Effector memory CD4-positive, alpha-beta T cell (primary cell): Measurements from ENCODE around the gene GTF2F1.
"Not testable (repeated sequence)": the region's sequence is repeated elsewhere in the genome, so short reads cannot be mapped to it uniquely, and the experiment has no call there.

Experiments
- DNase-seq, 3 donors: peaks; one replicate each; pipeline ENCODE4 v3.0.0-alpha.2; 2020
- H3K27ac ChIP-seq: 2 replicates; pipeline ENCODE4 v1.7.0; 2013; ENCODE audit warnings: mild to moderate bottlenecking, low read length, moderate library complexity; ENCODE audit not compliant: insufficient read depth, poor library complexity, severe bottlenecking
- H3K27me3 ChIP-seq: replicated peaks from 2 replicates; pipeline ENCODE4 v1.7.0; 2013; ENCODE audit warnings: mild to moderate bottlenecking, low read length; ENCODE audit not compliant: insufficient read depth, control insufficient read depth, poor library complexity, severe bottlenecking
- H3K36me3 ChIP-seq: 2 replicates; pipeline ENCODE4 v1.7.0; 2013; ENCODE audit warnings: mild to moderate bottlenecking, low read length, moderate library complexity; ENCODE audit not compliant: control insufficient read depth, insufficient read depth
- H3K4me1 ChIP-seq: 2 replicates; pipeline ENCODE4 v1.7.0; 2013; ENCODE audit warnings: low read length, mild to moderate bottlenecking; ENCODE audit not compliant: control insufficient read depth, insufficient read depth, poor library complexity, severe bottlenecking
- H3K4me3 ChIP-seq: 2 replicates; pipeline ENCODE4 v1.7.0; 2013; ENCODE audit warnings: low read length, low read depth, mild to moderate bottlenecking; ENCODE audit not compliant: insufficient read depth, poor library complexity, severe bottlenecking
- H3K9me3 ChIP-seq: 2 replicates; pipeline ENCODE4 v1.7.0; 2013; ENCODE audit warnings: mild to moderate bottlenecking, low read length, moderate library complexity; ENCODE audit not compliant: control insufficient read depth

GTF2F1 gene

DNA sequence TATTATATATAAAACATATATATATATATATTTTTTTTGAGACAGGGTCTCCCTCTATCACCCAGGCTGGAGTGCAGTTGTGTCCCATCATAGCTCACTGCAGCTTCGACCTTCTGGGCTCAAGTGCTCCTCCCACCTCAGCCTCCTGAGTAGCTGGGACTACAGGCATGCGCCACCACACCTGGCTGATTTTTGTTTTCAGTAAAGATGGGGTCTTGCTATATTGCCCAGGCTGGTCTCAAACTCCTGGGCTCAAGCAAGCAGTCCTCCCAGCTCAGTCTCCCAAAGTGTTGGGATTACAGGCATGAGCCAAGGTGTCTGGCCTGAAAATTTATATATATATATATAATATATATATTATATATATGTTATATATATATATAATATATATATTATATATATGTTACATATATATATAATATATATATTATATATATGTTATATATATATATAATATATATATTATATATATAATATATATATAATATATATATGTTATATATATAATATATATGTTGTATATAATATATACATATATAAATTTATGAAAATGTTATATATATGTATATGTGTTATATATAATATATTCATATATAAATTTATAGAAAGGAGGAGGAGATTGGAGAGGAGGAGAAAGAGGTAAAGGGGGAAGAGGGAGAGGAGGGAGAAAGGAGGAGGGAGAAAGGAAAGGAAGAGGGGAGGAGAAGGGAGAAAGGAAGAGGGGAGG, 35.9 kb upstream of the GTF2F1 start:
- H3K27me3 ChIP-seq, H3K9me3 ChIP-seq, H3K36me3 ChIP-seq, DNase-seq, H3K27ac ChIP-seq, H3K4me3 ChIP-seq, H3K4me1 ChIP-seq: not testable (repeated sequence)

DNA sequence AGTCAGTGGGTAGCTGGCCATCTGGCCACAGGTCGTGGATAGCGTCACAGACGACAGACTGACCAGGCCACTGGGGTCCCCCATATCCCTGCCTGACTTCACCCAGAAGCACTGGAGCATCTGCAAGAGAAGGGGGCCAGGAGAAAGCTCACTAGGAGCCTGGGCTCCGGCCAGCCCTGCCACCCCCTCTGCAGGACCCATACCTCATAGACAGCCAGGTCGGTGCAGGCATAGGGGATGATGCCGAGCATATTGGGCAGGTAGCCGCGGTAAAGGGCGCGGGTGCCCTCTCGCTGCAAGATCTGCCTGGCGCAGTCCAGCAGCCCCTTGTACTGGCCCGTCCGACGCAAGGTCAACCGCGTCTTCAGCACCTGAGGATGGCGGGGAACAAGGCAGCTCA, 34.2 kb upstream of the GTF2F1 start:
- no peak overlapping the region for H3K4me3 ChIP-seq
- no peaks in the 10 kb centered on the region for H3K36me3 ChIP-seq
- DNase-seq: no peak
- H3K27me3 ChIP-seq: no peaks in the 10 kb centered on the region
- peaks cover 17% of the 10 kb centered on the region for H3K4me1 ChIP-seq
- no peaks in the 10 kb centered on the region for H3K9me3 ChIP-seq
- H3K27ac ChIP-seq: no peak overlapping the region

DNA sequence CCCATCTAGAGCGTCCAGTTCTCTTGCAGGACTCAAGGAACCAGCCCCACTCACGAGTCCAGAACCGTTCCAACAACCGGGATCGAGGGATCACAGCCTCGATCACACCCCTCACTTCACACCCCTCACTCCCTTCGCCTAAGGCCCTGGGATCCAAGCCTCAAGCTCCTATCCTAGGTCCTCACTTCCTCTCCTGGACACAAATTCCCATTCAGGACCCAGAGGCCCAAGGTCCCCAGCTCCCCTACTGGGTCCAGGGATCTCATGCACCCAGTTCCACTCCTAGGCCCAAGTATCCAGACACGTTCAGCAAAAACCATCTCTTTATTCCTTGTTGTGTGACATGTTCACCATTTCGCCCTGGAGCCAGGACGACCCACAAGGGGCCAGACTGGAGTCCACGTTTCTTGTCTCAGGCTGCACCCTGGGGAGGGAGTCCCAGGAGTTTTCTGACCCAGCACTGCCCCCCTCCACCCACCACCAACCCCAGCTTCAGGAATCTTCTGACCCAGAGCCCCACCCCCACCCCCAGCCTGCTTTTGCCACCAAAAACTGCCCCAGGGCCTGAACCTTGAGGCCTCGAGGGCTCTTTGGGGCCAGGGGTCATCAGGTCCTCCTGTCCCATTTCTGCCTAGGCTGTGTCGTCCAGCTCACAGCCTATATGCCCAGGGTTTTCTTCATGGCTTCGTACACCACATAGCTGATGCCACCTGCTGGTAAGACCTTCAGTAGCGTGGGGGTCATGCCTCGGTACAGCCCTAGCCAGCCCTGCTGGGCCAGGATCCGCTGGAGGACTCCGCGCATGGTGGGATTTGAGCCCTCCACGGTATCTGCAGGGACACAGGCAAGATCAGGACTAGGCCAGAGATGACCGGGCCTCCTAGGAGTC, 33.0 kb upstream of the GTF2F1 start:
- H3K4me1 ChIP-seq: peaks cover 17% of the 10 kb centered on the region
- no peak for DNase-seq
- no peak overlapping the region for H3K4me3 ChIP-seq

DNA sequence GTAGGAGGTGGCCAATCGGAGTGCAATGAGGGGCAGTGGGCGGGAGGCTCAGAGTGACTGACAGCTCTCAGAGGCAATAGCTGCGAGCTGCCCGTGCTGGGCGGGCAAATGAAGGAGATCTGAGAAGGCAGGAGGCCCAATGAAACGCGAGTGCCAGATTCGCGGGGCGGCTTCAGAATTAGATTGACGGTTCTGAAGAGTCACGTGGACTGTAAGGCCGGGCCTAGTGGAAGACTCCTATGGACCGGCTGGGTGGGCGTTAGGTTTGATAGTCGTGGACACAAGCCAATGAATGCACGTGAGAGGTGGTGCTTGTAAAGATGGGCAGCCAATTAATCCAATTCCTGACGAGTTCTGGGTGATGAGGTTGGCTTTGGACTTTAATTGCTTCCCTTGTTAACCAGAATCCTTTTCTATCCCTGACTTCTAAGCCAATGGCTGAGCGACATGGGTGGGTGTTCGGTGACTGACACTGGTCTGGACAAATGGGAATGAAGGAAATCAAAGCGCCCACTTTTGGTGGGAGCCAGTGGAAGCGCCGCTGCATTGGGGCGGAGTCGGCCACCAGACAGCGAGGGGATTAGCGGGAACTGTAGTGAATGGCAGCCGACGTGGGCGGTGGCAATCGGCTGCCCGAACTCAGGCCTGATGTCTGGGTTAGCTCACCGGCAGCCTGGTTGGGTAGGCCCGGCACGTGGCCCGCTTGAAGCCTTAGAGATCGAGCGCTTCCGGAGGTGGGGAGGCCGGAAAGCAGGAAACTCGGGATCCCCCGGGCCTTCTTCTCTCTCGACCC, 32.2 kb upstream of the GTF2F1 start:
- peak; percentile 98 to 100 (median 99) for DNase-seq
- Histone ChIP-seq H3K9me3 (no peaks in the 10 kb centered on the region), H3K27ac (peak overlapping the region; percentile 65), H3K36me3 (peaks cover 14% of the 10 kb centered on the region), H3K4me1 (peaks cover 17% of the 10 kb centered on the region), H3K4me3 (no peak overlapping the region), H3K27me3 (no peaks in the 10 kb centered on the region)

More for the DNA sequence above, 33.0 kb upstream of the GTF2F1 start:
- Histone ChIP-seq H3K36me3 (peaks cover 6% of the 10 kb centered on the region), H3K27me3 (no peaks in the 10 kb centered on the region), H3K27ac (peak overlapping the region; percentile 65), H3K9me3 (no peaks in the 10 kb centered on the region)

DNA sequence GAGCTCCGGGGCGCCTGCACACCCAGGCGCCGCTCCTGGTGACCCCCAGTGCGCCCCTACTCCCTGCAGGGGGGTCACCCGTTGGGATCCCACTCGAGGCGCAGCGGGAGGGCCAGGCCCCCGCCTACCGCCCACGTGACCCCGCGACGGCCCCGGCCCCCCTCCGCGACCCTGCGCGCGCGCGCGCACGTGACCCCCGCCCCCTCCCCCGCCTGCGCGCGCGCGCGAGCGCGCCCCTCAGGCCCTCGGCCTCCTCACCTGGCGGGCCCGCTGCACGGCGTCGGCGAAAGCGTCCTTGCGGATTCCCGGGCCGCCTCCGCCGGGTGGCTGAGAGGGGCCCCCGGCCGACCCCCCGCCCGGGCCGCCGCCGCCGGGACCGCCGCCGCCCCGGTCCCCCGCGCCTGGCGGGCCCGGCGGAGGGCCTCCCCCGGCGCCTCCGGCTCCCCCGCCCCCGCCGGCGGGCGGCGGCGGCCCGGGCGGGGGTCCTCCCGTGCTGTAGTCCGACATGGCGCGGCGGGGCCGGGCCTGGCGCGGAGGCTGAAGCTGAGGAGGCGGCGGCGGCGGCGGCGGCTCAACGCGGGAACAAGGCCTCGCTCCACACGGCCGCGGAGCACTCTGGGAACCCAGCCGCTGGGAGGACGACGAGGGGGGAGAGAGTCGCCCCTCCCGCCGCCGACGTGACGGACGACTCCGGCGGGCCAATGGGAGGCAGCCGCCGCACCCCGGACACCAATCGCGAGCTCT, 31.4 kb upstream of the GTF2F1 start, which contains the start of gene KHSRP:
KHSRP (minus strand) TSS at position 617 of the 744 bp plus-strand sequence; CDS start at position 507, 110 bp downstream.
- peaks cover 22% of the 10 kb centered on the region for H3K36me3 ChIP-seq
- peak within 1 kb of the TSS; percentile 51 for H3K4me3 ChIP-seq
- peak within 1 kb of the TSS; percentile 65 for H3K27ac ChIP-seq
- peaks cover 17% of the 10 kb centered on the region for H3K4me1 ChIP-seq
- no peaks in the 10 kb centered on the region for H3K27me3 ChIP-seq
- peak in 1 of 3 donors; percentile 13 for DNase-seq
- H3K9me3 ChIP-seq: no peaks in the 10 kb centered on the region

DNA sequence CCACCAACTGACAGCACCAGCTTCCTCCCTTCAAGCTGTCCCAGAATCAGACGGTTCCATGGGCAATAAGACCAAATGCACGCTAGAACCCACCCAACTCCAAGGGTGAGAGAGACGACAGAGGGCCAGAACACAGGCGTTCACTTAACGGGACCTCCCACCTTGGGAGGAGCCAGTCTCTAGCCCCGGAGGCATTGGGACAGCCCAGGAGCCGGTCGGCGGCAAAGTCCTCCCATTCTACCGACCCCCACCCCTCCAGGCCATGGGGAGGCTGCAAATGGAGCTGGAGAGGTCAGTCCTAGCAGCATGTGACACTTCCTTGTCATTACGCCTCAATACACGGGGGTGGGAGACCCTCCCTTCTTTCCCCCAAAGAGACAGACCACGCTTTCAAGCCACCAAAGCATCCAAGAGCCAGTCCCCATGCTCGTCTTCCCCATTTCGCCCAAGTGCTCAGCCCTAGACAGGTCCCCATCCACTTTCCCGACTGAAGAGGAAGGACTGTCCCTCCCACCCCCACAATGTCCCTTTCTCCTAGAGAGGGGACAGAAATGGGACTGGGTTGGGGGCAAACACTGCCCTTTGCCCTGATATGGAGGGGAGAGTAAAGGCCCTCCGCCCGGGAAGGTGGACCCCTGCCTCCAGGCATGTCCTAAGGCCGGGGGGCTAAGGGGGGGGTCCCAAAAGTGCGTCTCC, 30.7 kb upstream of the GTF2F1 start:
- H3K36me3 ChIP-seq: peaks cover 29% of the 10 kb centered on the region
- DNase-seq: no peak
- peak overlapping the region; percentile 51 for H3K4me3 ChIP-seq
- no peaks in the 10 kb centered on the region for H3K9me3 ChIP-seq
- peak overlapping the region; percentile 55 for H3K27ac ChIP-seq
- H3K4me1 ChIP-seq: peaks cover 17% of the 10 kb centered on the region
- H3K27me3 ChIP-seq: no peaks in the 10 kb centered on the region

DNA sequence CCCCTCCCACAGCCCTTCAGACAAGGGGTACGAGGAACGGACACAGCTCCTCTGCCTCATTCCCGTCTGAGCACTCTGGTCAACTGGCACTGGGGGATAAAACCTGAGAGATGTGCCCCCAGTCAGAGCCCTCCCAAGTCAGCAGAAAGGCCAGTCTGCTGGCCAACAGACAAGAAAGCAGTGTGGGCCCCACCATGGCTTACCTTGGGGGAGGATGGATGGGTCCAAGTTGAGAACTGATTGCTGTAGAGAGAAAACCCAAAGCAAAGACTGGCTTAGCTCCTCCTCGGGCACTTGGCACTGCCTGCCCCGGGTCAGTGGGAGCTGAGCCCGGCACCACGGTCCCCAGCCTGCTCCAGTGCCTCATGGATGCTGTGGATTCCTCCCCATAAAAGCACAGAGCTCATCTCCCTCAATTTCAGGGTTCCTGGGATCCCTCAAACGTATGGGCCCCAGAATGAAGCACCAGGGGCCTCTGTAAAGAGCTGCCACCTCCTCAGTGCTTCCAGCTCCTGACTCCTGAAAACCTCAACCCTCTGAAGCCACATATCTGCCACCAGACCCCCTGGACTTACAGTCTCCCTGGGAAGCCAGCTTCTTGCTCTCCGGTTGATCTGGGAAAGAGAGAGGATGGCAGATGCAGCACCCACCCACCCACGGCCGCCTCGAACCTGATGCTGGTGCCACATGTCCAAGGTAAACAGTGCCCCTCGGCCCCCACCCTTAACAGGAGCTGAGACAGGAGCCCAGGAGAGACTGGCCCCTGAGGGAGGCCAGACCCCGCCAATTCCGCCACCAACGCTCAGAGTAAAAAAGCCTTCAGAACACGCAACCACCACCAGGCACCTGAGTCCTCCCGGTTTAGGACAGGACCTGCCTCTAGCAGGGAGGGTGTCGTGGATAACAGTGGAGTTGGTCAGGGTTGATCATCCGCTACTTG, 28.4 kb upstream of the GTF2F1 start:
- Histone ChIP-seq H3K27ac (no peak overlapping the region), H3K4me3 (no peak overlapping the region), H3K36me3 (peaks cover 52% of the 10 kb centered on the region), H3K9me3 (no peaks in the 10 kb centered on the region), H3K27me3 (no peaks in the 10 kb centered on the region), H3K4me1 (peaks cover 17% of the 10 kb centered on the region)
- DNase-seq: no peak

DNA sequence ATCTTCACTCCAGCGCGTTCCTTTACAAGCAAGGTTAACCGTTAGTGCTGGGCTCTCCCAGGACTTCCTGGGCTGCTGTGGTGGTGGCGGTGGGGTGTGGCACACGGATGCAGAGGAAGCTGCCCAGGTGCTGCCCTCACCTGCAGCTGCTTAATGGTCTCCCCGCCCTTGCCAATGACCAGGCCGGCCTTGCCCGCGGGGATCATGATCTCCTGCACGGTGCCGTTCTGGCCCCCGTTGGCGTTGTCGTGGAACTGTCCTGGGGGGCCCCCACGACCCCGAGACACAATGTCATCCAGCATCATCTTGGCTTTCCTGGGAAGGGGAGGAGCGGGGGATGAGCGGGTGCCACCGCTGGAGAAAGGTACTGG, 25.6 kb upstream of the GTF2F1 start:
- no peaks in the 10 kb centered on the region for H3K9me3 ChIP-seq
- peaks cover 79% of the 10 kb centered on the region for H3K36me3 ChIP-seq
- no peak overlapping the region for H3K4me3 ChIP-seq
- no peak for DNase-seq
- no peak overlapping the region for H3K27ac ChIP-seq
- peaks cover 12% of the 10 kb centered on the region for H3K4me1 ChIP-seq
- H3K27me3 ChIP-seq: no peaks in the 10 kb centered on the region
